Measurements from ENCODE around the gene SMCO2. TPM values are rescaled to one million over a fixed set of nuclear protein-coding genes. Genes with fewer than 3 reads are reported as not detected.

SMCO2 gene
- total RNA-seq, 1 experiment from 2014 or later: 0.36 TPM

GRCh38 chr12:27469176-27469736 is 22.7 kb downstream of the SMCO2 start:
- no peak for ATAC-seq
- TF ChIP-seq POLR2AphosphoS5 (IDR thresholded peaks at IDR 0.05; ENCODE audit: low read depth, low read length): no peak
- TF ChIP-seq TCF7L2 (IDR thresholded peaks at IDR 0.05; ENCODE audit: low read depth, low read length): no peak
- TF ChIP-seq REST (IDR thresholded peaks at IDR 0.05; ENCODE audit: insufficient read depth in 1 of 2, low read depth in 2 of 2, low read length in 1 of 2): no peak
- TF ChIP-seq SIN3A (IDR thresholded peaks at IDR 0.05; ENCODE audit: borderline replicate concordance, insufficient read depth, low read depth, low read length): no peak
- TF ChIP-seq CTCF (IDR thresholded peaks at IDR 0.05): no peak
- no peaks in the 10 kb centered on the region for H3K9me3 ChIP-seq (ENCODE audit: control insufficient read depth, insufficient read depth, low read depth, low read length)
- ChIA-PET CTCF (no interaction called here), POLR2A (no interaction called here)
- in situ Hi-C loops (cut with HindIII; ENCODE audit: low pct_unique_long_range_greater_than_20kb, low sequenced_read_pairs) (no loop called here), intact Hi-C loops (cut with micrococcal nuclease; ENCODE audit: unreplicated experiment) (no loop called here)
- no peak overlapping the region for H3K4me3 ChIP-seq (ENCODE audit: low read depth in 2 of 2, low read length in 2 of 2)
- no peak for DNase-seq (ENCODE audit: low read depth, low spot score)
- H3K27ac ChIP-seq (ENCODE audit: low read length): no peak overlapping the region
- H3K4me1 ChIP-seq (ENCODE audit: control insufficient read depth, insufficient read depth, low read length): no peaks in the 10 kb centered on the region
- no peaks in the 10 kb centered on the region for H3K36me3 ChIP-seq (ENCODE audit: control insufficient read depth, insufficient read depth, low read length)
- BruUV-seq (replicated peaks): no TSS peak
- no peaks in the 10 kb centered on the region for H3K27me3 ChIP-seq (ENCODE audit: control insufficient read depth, insufficient read depth, low read length)

GRCh38 chr12:27472604-27473003 is 26.1 kb downstream of the SMCO2 start:
- intact Hi-C loops (cut with micrococcal nuclease; ENCODE audit: unreplicated experiment) (no loop called here), in situ Hi-C loops (cut with HindIII; ENCODE audit: low pct_unique_long_range_greater_than_20kb, low sequenced_read_pairs) (no loop called here)
- ChIA-PET POLR2A (no interaction called here), CTCF (no interaction called here)
- Histone ChIP-seq H3K27ac (ENCODE audit: low read length) (no peak overlapping the region), H3K36me3 (ENCODE audit: control insufficient read depth, insufficient read depth, low read length) (no peaks in the 10 kb centered on the region), H3K4me1 (ENCODE audit: control insufficient read depth, insufficient read depth, low read length) (no peaks in the 10 kb centered on the region), H3K27me3 (ENCODE audit: control insufficient read depth, insufficient read depth, low read length) (no peaks in the 10 kb centered on the region), H3K9me3 (ENCODE audit: control insufficient read depth, insufficient read depth, low read depth, low read length) (peaks cover 5% of the 10 kb centered on the region; the same call in 1 of the 2 replicates), H3K4me3 (ENCODE audit: low read depth in 2 of 2, low read length in 2 of 2) (no peak overlapping the region)
- BruUV-seq (replicated peaks): no TSS peak
- ATAC-seq (no peak), DNase-seq (ENCODE audit: low read depth, low spot score) (no peak)
- TF ChIP-seq CTCF (IDR thresholded peaks at IDR 0.05) (no peak), POLR2AphosphoS5 (IDR thresholded peaks at IDR 0.05; ENCODE audit: low read depth, low read length) (no peak), TCF7L2 (IDR thresholded peaks at IDR 0.05; ENCODE audit: low read depth, low read length) (no peak)

Data from Panc1 (cell line).